Measurements from ENCODE around the gene ISLR. TPM values are rescaled to one million over a fixed set of nuclear protein-coding genes. Genes with fewer than 3 reads are reported as not detected.
A peak's percentile ranks its signal among the peaks of the same experiment; 100 is the strongest.

The ISLR gene, protein sequence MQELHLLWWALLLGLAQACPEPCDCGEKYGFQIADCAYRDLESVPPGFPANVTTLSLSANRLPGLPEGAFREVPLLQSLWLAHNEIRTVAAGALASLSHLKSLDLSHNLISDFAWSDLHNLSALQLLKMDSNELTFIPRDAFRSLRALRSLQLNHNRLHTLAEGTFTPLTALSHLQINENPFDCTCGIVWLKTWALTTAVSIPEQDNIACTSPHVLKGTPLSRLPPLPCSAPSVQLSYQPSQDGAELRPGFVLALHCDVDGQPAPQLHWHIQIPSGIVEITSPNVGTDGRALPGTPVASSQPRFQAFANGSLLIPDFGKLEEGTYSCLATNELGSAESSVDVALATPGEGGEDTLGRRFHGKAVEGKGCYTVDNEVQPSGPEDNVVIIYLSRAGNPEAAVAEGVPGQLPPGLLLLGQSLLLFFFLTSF
- total RNA-seq (1 to 10 TPM; 2.4 to 3.2 TPM), polyA plus RNA-seq (1 to 10 TPM; 3.9 to 4.2 TPM)

DNA sequence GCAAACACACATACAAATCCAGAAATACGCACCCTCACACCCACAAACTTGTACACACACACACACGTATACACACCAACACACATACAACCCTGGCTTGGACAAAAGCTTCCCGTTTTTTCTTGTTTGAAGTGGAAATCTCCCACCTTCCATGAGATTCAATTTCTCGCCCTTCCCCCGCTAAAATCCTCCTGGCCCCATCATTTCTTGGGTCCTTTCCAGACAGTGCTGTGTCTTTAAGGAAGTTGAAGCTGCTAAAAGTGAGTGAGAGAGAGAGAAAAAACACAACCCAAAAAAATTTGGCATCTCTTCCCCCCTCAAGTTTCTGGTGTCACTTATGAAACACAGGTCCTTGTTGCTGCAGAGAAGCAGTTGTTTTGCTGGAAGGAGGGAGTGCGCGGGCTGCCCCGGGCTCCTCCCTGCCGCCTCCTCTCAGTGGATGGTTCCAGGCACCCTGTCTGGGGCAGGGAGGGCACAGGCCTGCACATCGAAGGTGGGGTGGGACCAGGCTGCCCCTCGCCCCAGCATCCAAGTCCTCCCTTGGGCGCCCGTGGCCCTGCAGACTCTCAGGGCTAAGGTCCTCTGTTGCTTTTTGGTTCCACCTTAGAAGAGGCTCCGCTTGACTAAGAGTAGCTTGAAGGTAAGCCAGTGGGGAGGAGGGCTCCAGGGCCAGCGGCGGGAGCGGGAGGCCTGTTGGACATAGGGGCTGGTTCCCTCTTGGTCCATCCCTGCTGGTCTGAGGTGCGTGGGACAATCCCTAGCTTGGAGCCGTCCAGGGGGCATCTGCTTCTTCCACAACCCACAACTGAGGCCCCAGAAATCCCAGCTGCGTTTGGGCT, at the start of gene ISLR:
Gene ISLR (plus strand): TSS at position 331 of the 839 bp plus-strand sequence. CDS start 1,149 bp downstream, outside the sequence.
- H3K4me3 ChIP-seq (ENCODE audit: low read depth in 1 of 3, low read length in 3 of 3): no peak within 1 kb of the TSS
- WGBS: 62% methylated on average over 20 of the region's 20 CpGs
- TF ChIP-seq REST (IDR thresholded peaks at IDR 0.05) (no peak), RXRA (IDR thresholded peaks at IDR 0.05) (no peak), TAF1 (conservative IDR thresholded peaks at IDR 0.05) (no peak), EGR1 (IDR thresholded peaks at IDR 0.05; ENCODE audit: low read depth in 2 of 2) (no peak)
- TF ChIP-seq, protein P1, sequence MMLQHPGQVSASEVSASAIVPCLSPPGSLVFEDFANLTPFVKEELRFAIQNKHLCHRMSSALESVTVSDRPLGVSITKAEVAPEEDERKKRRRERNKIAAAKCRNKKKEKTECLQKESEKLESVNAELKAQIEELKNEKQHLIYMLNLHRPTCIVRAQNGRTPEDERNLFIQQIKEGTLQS (IDR thresholded peaks at IDR 0.05): no peak
- TF ChIP-seq, protein P2, sequence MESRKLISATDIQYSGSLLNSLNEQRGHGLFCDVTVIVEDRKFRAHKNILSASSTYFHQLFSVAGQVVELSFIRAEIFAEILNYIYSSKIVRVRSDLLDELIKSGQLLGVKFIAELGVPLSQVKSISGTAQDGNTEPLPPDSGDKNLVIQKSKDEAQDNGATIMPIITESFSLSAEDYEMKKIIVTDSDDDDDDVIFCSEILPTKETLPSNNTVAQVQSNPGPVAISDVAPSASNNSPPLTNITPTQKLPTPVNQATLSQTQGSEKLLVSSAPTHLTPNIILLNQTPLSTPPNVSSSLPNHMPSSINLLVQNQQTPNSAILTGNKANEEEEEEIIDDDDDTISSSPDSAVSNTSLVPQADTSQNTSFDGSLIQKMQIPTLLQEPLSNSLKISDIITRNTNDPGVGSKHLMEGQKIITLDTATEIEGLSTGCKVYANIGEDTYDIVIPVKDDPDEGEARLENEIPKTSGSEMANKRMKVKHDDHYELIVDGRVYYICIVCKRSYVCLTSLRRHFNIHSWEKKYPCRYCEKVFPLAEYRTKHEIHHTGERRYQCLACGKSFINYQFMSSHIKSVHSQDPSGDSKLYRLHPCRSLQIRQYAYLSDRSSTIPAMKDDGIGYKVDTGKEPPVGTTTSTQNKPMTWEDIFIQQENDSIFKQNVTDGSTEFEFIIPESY (IDR thresholded peaks at IDR 0.05): no peak
- peak; percentile 14 for DNase-seq (ENCODE audit: low spot score)
- H3K4me1 ChIP-seq (ENCODE audit: control insufficient read depth in 4 of 4, insufficient read depth in 4 of 4, low read length in 3 of 4): peaks cover 0 to 3% (median 0%) of the 10 kb centered on the region in 4 donors
- H3K9ac ChIP-seq (ENCODE audit: low read depth in 1 of 2, low read length in 2 of 2): no peak within 1 kb of the TSS
- no peaks in the 10 kb centered on the region for H3K27me3 ChIP-seq (ENCODE audit: control insufficient read depth in 4 of 4, insufficient read depth in 4 of 4, low read length in 3 of 4)
- no peaks in the 10 kb centered on the region for H3K9me3 ChIP-seq (ENCODE audit: control insufficient read depth in 4 of 4, low read length in 3 of 4)
- H3K27ac ChIP-seq (ENCODE audit: low read depth in 1 of 2, low read length in 2 of 2): peak within 1 kb of the TSS; percentile 42 to 46
- no peaks in the 10 kb centered on the region for H3K36me3 ChIP-seq (ENCODE audit: control insufficient read depth in 4 of 4, insufficient read depth in 3 of 4, low read depth in 1 of 4, low read length in 3 of 4)

GRCh38 chr15:74124196-74124595, 49.3 kb upstream of the ISLR start:
- Histone ChIP-seq H3K4me1 (ENCODE audit: control insufficient read depth in 4 of 4, insufficient read depth in 4 of 4, low read length in 3 of 4) (peaks cover 6 to 20% (median 12%) of the 10 kb centered on the region in 4 donors), H3K27me3 (ENCODE audit: control insufficient read depth in 4 of 4, insufficient read depth in 4 of 4, low read length in 3 of 4) (peaks cover 0 to 4% (median 1%) of the 10 kb centered on the region in 4 donors), H3K4me3 (ENCODE audit: low read depth in 1 of 3, low read length in 3 of 3) (no peak overlapping the region), H3K27ac (ENCODE audit: low read depth in 1 of 2, low read length in 2 of 2) (no peak overlapping the region), H3K36me3 (ENCODE audit: control insufficient read depth in 4 of 4, insufficient read depth in 3 of 4, low read depth in 1 of 4, low read length in 3 of 4) (no peaks in the 10 kb centered on the region), H3K9ac (ENCODE audit: low read depth in 1 of 2, low read length in 2 of 2) (no peak overlapping the region), H3K9me3 (ENCODE audit: control insufficient read depth in 4 of 4, low read length in 3 of 4) (no peaks in the 10 kb centered on the region)
- no peak for DNase-seq (ENCODE audit: low spot score)
- TF ChIP-seq GABPA (IDR thresholded peaks at IDR 0.05 in 1 of 2, conservative IDR thresholded peaks at IDR 0.05 in 1 of 2) (no peak), FOXA2 (IDR thresholded peaks at IDR 0.05) (no peak), HNF4A (conservative IDR thresholded peaks at IDR 0.05) (no peak), HNF4G (IDR thresholded peaks at IDR 0.05) (no peak), REST (IDR thresholded peaks at IDR 0.05) (no peak), YY1 (IDR thresholded peaks at IDR 0.05) (no peak), MAX (IDR thresholded peaks at IDR 0.05) (no peak)
- TF ChIP-seq, protein P2 (IDR thresholded peaks at IDR 0.05): no peak
- TF ChIP-seq, protein P1 (IDR thresholded peaks at IDR 0.05): no peak
- WGBS: 82% methylated on average over 3 of the region's 3 CpGs
